Heart left ventricle (tissue), 16 donors: Measurements from ENCODE around the gene IPCEF1. TPM values are rescaled to one million over a fixed set of nuclear protein-coding genes. Genes with fewer than 3 reads are reported as not detected.
A peak's percentile ranks its signal among the peaks of the same experiment; 100 is the strongest.

Source experiments
- ATAC-seq, 4 donors: fragments of 200-7000 bp; cut with Tn5 transposase; one replicate each; pipeline ENCODE4 v1.9.1; 2020 to 2022; ENCODE audit warnings: moderate library complexity in 4 of 4, mild to moderate bottlenecking in 3 of 4, moderate number of reproducible peaks in 1 of 4
- DNase-seq, 5 donors: peaks; one replicate each; pipeline ENCODE4 v3.0.0-alpha.2; 2020
- H3K27ac ChIP-seq, 12 donors: fragments of 200-600 bp; sonication (generic) in 4 of 12; one replicate each; pipeline versions ENCODE4 v1.5.0 to v1.8.0; 2016 to 2022; ENCODE audit warnings: mild to moderate bottlenecking in 2 of 12
- H3K27me3 ChIP-seq, 9 donors: fragments of 200-600 bp; sonication (generic) in 2 of 9; one replicate each; pipeline versions ENCODE4 v1.5.1 to v1.8.0; 2016 to 2022; ENCODE audit warnings: mild to moderate bottlenecking in 3 of 9
- H3K36me3 ChIP-seq, 9 donors: fragments of 200-600 bp; sonication (generic) in 2 of 9; one replicate each; pipeline versions ENCODE4 v1.5.0 to v1.8.0; 2018 to 2022; ENCODE audit warnings: mild to moderate bottlenecking in 2 of 9
- H3K4me1 ChIP-seq, 12 donors: fragments of 200-600 bp; sonication (generic) in 4 of 12; one replicate each; pipeline versions ENCODE4 v1.5.0 to v1.8.0; 2016 to 2022; ENCODE audit warnings: mild to moderate bottlenecking in 3 of 12
- H3K4me3 ChIP-seq, 12 donors: fragments of 200-600 bp; sonication (generic) in 4 of 12; one replicate each; pipeline versions ENCODE4 v1.5.0 to v1.8.0; 2017 to 2022; ENCODE audit warnings: mild to moderate bottlenecking in 9 of 12, moderate library complexity in 4 of 12
- H3K9me3 ChIP-seq, 12 donors: fragments of 200-600 bp; sonication (generic) in 4 of 12; one replicate each; pipeline versions ENCODE4 v1.5.0 to v1.8.0; 2016 to 2022; ENCODE audit warnings: mild to moderate bottlenecking in 1 of 12
- POLR2A ChIP-seq, 2 donors: fragments of 450-650 bp; IDR thresholded peaks; one replicate each; pipeline ENCODE4 v1.6.1; 2017; ENCODE audit warnings: antibody characterized with exemption in 2 of 2, mild to moderate bottlenecking in 2 of 2, moderate library complexity in 2 of 2
- WGBS, 4 donors: extraction: QIAGEN DNeasy Blood & Tissue Kit in 2 of 4; methylation state at CpG; one replicate each; pipeline versions ENCODE4 v1.1.5 to v1.1.7; 2013 to 2018; 5-methylcytosine and 5-hydroxymethylcytosine counted together
- intact Hi-C, 10 donors: fragments of 100-400 bp; cut with DNase I; formaldehyde crosslinking; loops; one replicate each; pipeline versions ENCODE4 v1.11.1 to v1.14.2; 2022
- polyA plus RNA-seq, 2 donors: library from polyadenylated mRNA; stranded (reverse); fragments of 200-250 nt; gene quantifications; one replicate each; pipeline ENCODE4 v1.2.3, GENCODE V29; 2013
- total RNA-seq, 9 donors: library from RNA; depleted of rRNA in 2 of 9; stranded (reverse); fragments of >200 nt in 2 of 9; fragmentation: NEBNext Ultra II Directional in 3 of 9; extraction: Animal tissue kit (Norgen Biotek cat#: 25700) in 3 of 9; gene quantifications; one replicate each; pipeline versions ENCODE4 v1.1.0 to v1.2.4, GENCODE V29; 2016 to 2023
- TF ChIP-seq, protein P1 (sequence below), 12 donors: fragments of 200-600 bp; sonication (generic) in 4 of 12; IDR thresholded peaks; one replicate each; pipeline versions ENCODE4 v1.5.0 to v1.8.0; 2018 to 2022; ENCODE audit warnings: antibody characterized with exemption in 12 of 12, mild to moderate bottlenecking in 5 of 12
- donor health status: ischemic (EF 13 %, LVEDD 7.1; RV severe dilation, severe dysfunction).
- donor health status: healthy with polysubstance abuse.
- donor health status: DM: no; HTN: yes; CAD: no.
- donor health status: DM: no; HTN: no; CAD: no.
- donor health status: ischemic (EF 25% LVEDD 6.9; RV normal size, moderate dysfunction).
- donor health status: ischemic (EF 25% LVEDD 5.7; RV mildly dilated, moderate dysfunction).
- donor health status: healthy.
- donor health status: DM: yes; HTN: yes; CAD: no.
- donor health status: ischemic (EF 35%, LVEDD 5.7; RV mildly dilated, moderate dysfunction).
- donor health status: nonischemic (EF 11% LVEDD 7.7; RV severe dilation, severe dysfunction).
- donor health status: DM: yes; HTN: yes; CAD: no.
- donor health status: PGD.
- donor health status: ischemic (EF 29% LVEDD 5.4; RV normal size, mild dysfunction).
- donor health status: nonischemic (EF 23%, LVEDD 6.1; RV moderate dilation, normal function).

Gene IPCEF1
- total and polyA plus RNA-seq, 11 donors, result 0.10 to 4.1 (median 0.35) TPM

DNA sequence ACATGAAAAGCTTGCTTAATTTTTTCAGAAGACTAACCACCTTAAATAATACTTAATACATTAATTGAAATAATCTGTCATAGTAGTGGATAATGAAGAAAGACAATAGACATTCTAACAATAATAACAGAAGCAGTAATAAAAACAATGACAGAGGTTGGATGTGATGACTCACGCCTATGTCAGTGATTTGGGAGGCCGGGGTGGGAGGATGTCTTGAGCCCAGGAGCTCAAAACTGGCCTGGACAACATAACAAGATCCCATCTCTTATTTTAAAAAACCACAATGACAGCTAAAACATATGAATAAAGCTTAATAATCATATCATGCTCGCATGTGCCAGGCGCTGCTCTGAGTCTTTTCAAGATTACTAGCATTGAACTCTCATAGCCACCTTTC lies 105.5 kb downstream of the IPCEF1 start:
- no peak overlapping the region for H3K4me3 ChIP-seq
- no peak for ATAC-seq
- H3K4me1 ChIP-seq, result peaks cover 0 to 36% (median 0%) of the 10 kb centered on the region in 12 donors
- WGBS, 4 donors, result 79 to 85% (median 81%) methylated on average over 4 of the region's 4 CpGs
- no peak for DNase-seq
- no peak overlapping the region for H3K27ac ChIP-seq
- H3K27me3 ChIP-seq, result no peaks in the 10 kb centered on the region
- intact Hi-C loops, result no loop called here
- no peaks in the 10 kb centered on the region for H3K36me3 ChIP-seq
- peaks cover 0 to 15% (median 0%) of the 10 kb centered on the region in 12 donors for H3K9me3 ChIP-seq
- TF ChIP-seq, protein P1, sequence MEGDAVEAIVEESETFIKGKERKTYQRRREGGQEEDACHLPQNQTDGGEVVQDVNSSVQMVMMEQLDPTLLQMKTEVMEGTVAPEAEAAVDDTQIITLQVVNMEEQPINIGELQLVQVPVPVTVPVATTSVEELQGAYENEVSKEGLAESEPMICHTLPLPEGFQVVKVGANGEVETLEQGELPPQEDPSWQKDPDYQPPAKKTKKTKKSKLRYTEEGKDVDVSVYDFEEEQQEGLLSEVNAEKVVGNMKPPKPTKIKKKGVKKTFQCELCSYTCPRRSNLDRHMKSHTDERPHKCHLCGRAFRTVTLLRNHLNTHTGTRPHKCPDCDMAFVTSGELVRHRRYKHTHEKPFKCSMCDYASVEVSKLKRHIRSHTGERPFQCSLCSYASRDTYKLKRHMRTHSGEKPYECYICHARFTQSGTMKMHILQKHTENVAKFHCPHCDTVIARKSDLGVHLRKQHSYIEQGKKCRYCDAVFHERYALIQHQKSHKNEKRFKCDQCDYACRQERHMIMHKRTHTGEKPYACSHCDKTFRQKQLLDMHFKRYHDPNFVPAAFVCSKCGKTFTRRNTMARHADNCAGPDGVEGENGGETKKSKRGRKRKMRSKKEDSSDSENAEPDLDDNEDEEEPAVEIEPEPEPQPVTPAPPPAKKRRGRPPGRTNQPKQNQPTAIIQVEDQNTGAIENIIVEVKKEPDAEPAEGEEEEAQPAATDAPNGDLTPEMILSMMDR (IDR thresholded peaks at IDR 0.05), result no peak
- TF ChIP-seq POLR2A (IDR thresholded peaks at IDR 0.05), result no peak

DNA sequence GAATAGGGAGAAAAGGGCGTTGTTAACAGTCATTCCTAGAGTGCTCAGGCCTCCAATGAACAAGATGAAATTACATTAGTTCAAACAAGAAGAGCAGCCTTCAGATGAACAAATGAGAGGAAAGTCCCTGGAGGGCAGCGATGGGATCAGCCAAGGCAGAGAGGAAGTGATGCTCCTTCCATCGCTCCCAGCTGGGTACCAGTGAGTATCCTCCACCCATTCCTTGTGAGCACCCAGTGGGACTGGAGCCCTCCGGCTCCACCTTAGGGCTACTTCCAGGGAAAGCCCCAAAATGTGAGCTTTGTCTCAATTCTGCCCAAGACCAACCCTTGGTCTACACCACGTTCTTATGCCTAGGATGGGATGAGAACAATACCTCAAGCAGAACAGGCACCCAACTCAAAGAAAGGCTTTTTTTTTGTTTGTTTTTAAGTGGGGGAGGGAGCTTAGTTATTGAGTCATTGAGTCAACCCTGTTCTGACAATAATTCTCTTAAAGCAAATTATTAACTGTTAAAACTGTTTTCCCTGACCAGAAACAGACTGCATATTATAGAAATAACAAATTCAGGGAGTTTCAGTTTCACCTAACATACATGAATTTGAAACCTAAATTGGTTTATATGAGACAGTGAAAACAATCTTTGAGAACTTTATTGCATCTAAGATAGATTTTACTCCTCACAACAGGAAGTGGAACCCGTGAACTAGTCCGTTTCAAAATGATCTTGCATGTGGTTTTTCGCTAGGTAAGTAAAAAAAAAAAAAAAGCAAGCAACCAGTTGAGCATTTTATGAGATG lies 106.9 kb downstream of the IPCEF1 start:
- no peak for TF ChIP-seq POLR2A (IDR thresholded peaks at IDR 0.05)
- TF ChIP-seq, protein P1 (IDR thresholded peaks at IDR 0.05), result no peak
- 80 to 83% (median 81%) methylated on average over 8 of the region's 8 CpGs for WGBS, 4 donors
- Histone ChIP-seq H3K27ac (peak overlapping the region in 1 of 12 donors; percentile 86), H3K4me1 (peaks cover 0 to 39% (median 0%) of the 10 kb centered on the region in 12 donors), H3K4me3 (peak overlapping the region in 1 of 12 donors; percentile 13), H3K36me3 (no peaks in the 10 kb centered on the region), H3K27me3 (no peaks in the 10 kb centered on the region), H3K9me3 (peaks cover 0 to 3% (median 0%) of the 10 kb centered on the region in 12 donors)
- intact Hi-C loops, result no loop called here
- ATAC-seq (no peak), DNase-seq (no peak)

GRCh38 chr6:154247119-154247861 lies 109.3 kb downstream of the IPCEF1 start:
- Histone ChIP-seq H3K4me1 (peaks cover 0 to 32% (median 0%) of the 10 kb centered on the region in 12 donors), H3K9me3 (no peaks in the 10 kb centered on the region), H3K27ac (peak overlapping the region in 1 of 12 donors; percentile 78), H3K27me3 (no peaks in the 10 kb centered on the region), H3K36me3 (no peaks in the 10 kb centered on the region), H3K4me3 (peak overlapping the region in 3 of 12 donors; percentile 28 to 51 (median 34))
- ATAC-seq (no peak), DNase-seq (no peak)
- 39 to 47% (median 40%) methylated on average over 12 of the region's 12 CpGs for WGBS, 4 donors
- TF ChIP-seq, protein P1 (IDR thresholded peaks at IDR 0.05), result no peak
- no peak for TF ChIP-seq POLR2A (IDR thresholded peaks at IDR 0.05)
- intact Hi-C loops, result no loop called here

- no peak for TF ChIP-seq POLR2A (IDR thresholded peaks at IDR 0.05)
- TF ChIP-seq, protein P1 (IDR thresholded peaks at IDR 0.05), result no peak
- peak overlapping the region in 3 of 12 donors; percentile 28 to 51 (median 34) for H3K4me3 ChIP-seq
- H3K27me3 ChIP-seq, result no peaks in the 10 kb centered on the region
- no peaks in the 10 kb centered on the region for H3K36me3 ChIP-seq
- ATAC-seq, result no peak
- DNase-seq, result no peak
- 73 to 87% (median 80%) methylated on average over 7 of the region's 7 CpGs for WGBS, 4 donors
- peaks cover 0 to 32% (median 0%) of the 10 kb centered on the region in 12 donors for H3K4me1 ChIP-seq
- intact Hi-C loops, result no loop called here
- no peaks in the 10 kb centered on the region for H3K9me3 ChIP-seq
- peak overlapping the region in 1 of 12 donors; percentile 78 for H3K27ac ChIP-seq
Observed at GRCh38 chr6:154246723-154247118, 109.9 kb downstream of the IPCEF1 start.
